Muscle layer of colon (tissue), 2 donors: ENCODE results near the gene TMEM256.

ENCODE experiments used
- H3K27ac ChIP-seq: one replicate; pipeline ENCODE4 v1.7.0; 2013; ENCODE audit warnings: low read depth, mild to moderate bottlenecking, low read length, moderate library complexity
- H3K27me3 ChIP-seq, 2 donors: one replicate each; pipeline ENCODE4 v1.7.0; 2013; ENCODE audit warnings: low read length in 2 of 2, mild to moderate bottlenecking in 2 of 2; ENCODE audit not compliant: insufficient read depth in 2 of 2, control insufficient read depth in 1 of 2
- H3K36me3 ChIP-seq: one replicate; pipeline ENCODE4 v1.7.0; 2013; ENCODE audit warnings: mild to moderate bottlenecking, low read length; ENCODE audit not compliant: insufficient read depth
- H3K4me1 ChIP-seq: one replicate; pipeline ENCODE4 v1.7.0; 2013; ENCODE audit warnings: mild to moderate bottlenecking, low read length; ENCODE audit not compliant: insufficient read depth
- H3K4me3 ChIP-seq, 2 donors: one replicate each; pipeline ENCODE4 v1.7.0; 2013; ENCODE audit warnings: low read length in 2 of 2, low read depth in 1 of 2, mild to moderate bottlenecking in 1 of 2, moderate library complexity in 1 of 2
- H3K9ac ChIP-seq: one replicate; pipeline ENCODE4 v1.7.0; 2013; ENCODE audit warnings: low read length
- H3K9me3 ChIP-seq: one replicate; pipeline ENCODE4 v1.7.0; 2013; ENCODE audit warnings: mild to moderate bottlenecking, low read length
- donor health status: abdominal sarcoma.
- donor health status: Adenocarcinoma of cecum.

Gene TMEM256

DNA sequence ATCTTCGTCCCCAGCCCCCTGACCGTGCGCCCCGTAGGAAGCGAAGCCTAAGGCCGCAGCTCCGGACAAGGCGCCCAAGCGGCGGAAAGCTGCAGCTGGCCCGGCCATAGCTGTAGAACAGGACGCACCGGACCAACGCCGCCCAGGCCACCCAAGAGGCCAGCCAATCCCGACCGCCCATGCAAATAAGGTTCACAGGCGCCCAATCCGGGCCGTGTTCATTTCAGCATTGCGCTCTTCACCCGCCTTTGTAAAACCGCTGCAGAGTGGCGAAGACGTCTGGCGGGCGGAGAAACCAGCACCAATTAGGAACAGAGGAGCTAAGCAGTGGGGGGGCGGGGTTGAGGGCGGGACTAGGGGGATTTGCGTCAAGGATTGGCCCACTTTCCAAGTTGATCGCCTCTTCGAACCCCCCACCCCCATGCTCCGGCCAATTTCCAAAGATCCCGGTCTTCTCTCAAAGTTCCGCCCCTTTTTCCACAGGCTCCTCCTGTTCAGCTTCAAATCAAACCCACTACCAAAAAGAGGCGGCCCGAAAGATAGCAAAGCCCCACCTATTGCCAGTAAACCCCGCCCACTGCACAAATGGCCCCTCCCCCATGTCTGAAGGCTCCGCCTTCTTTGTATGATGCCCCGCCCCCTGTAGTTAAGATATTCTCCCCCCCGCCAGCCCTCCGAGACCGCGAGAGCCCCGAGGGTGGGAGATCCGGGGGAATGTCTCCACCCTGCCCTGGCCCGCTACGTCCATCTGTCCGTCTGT is at the start of gene TMEM256:
Gene TMEM256 (minus strand): TSS at position 121 of the 760 bp plus-strand sequence. CDS start 13 bp downstream, at position 108.
- H3K9me3 ChIP-seq, result no peaks in the 10 kb centered on the region
- peak within 1 kb of the TSS; percentile 93 for H3K27ac ChIP-seq
- H3K36me3 ChIP-seq, result no peaks in the 10 kb centered on the region
- peak within 1 kb of the TSS; percentile 57 for H3K9ac ChIP-seq
- no peaks in the 10 kb centered on the region for H3K27me3 ChIP-seq
- peaks cover 15% of the 10 kb centered on the region for H3K4me1 ChIP-seq
- H3K4me3 ChIP-seq, result peak within 1 kb of the TSS; percentile 77 to 82

DNA sequence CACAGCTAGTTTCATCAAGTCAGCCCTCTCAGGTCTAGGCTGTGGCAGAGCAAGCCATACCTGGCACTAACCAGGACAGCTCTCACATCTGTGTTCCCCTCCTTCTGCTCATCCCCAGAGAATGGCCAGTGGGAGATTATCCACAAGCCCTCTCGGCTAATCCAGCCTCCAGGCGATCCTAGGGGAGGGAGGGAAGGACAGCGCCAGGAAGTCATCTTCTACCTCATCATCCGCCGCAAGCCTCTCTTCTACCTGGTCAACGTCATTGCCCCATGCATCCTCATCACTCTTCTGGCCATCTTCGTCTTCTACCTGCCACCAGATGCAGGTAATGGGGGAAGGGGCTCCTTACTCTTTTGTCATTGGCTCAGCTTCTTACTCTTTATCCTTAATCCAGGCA is 44.6 kb upstream of the TMEM256 start:
- Histone ChIP-seq H3K36me3 (no peaks in the 10 kb centered on the region), H3K27me3 (peaks cover 22 to 35% of the 10 kb centered on the region in 2 donors)

DNA sequence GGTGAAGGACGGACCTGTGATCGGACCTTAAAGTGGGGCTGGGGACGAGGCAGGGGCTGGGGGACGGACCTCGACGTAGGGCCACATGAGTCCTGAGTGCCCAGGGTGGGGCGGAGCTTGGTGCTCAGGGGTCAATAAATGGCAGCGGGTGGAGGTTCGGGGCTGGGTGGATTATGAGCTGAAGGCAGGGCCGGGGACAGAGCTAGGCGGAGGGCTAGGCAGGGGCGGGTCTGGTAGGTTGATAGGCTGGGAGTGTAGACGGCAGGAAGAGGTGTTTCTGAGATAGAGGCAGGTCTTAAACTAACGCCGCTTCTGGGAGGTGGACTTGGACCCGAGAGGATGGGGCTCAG is 41.7 kb upstream of the TMEM256 start:
- no peak overlapping the region for H3K9ac ChIP-seq
- H3K4me1 ChIP-seq, result peaks cover under 1% of the 10 kb centered on the region
- H3K27me3 ChIP-seq, result peaks cover 38 to 60% of the 10 kb centered on the region in 2 donors
- no peak overlapping the region for H3K27ac ChIP-seq
- no peaks in the 10 kb centered on the region for H3K36me3 ChIP-seq
- no peak overlapping the region for H3K4me3 ChIP-seq
- no peaks in the 10 kb centered on the region for H3K9me3 ChIP-seq

More for the DNA sequence above, 44.6 kb upstream of the TMEM256 start:
- Histone ChIP-seq H3K4me1 (no peaks in the 10 kb centered on the region), H3K4me3 (no peak overlapping the region), H3K9me3 (no peaks in the 10 kb centered on the region), H3K9ac (no peak overlapping the region), H3K27ac (no peak overlapping the region)

DNA sequence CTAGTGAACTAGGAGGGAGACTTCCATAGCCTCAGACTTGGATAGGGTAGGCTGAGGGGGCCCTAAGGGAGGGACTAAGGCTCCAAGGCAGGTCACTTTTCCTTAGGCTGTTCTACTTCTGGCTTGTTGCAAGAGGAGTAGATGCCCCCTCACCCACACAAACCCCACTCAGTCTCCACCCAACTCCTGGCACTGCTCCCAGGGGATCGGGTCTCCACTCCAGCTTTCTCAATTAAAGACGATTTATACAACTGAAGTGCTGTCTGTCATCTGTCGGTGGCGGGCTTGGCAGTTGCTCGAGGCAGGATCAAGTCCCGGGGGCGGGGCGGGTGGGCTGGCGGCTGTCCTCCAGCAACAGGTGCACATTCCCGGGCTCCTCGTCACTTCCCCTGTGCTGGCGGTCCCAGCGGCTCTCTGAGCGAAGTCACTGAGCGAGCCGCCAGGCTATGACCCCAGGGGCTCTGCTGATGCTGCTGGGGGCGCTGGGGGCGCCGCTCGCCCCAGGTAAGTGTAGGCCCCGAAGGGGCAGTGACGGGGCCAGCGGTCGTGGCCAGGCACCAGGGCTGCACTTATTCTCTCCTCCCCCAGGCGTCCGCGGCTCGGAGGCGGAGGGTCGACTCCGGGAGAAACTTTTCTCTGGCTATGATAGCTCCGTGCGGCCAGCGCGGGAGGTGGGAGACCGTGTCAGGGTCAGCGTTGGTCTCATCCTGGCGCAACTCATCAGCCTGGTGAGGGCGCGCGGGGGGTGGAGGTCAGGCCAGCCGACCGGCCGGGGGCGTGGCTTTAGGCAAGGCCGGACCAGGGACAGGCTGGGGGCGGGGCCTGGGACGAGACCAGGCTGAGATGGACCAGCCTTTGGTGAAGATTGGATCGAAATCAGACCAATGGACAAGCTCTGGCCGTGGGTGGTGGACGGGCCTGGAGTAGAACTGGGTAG is 41.1 kb upstream of the TMEM256 start, which contains the start of gene CHRNB1:
Gene CHRNB1 (plus strand): TSS at position 380 of the 937 bp plus-strand sequence. CDS start 67 bp downstream, at position 447.
- Histone ChIP-seq H3K36me3 (no peaks in the 10 kb centered on the region), H3K4me1 (peaks cover 7% of the 10 kb centered on the region), H3K4me3 (no peak within 1 kb of the TSS), H3K9ac (no peak within 1 kb of the TSS), H3K27me3 (peaks cover 45 to 66% of the 10 kb centered on the region in 2 donors), H3K27ac (no peak within 1 kb of the TSS), H3K9me3 (no peaks in the 10 kb centered on the region)

DNA sequence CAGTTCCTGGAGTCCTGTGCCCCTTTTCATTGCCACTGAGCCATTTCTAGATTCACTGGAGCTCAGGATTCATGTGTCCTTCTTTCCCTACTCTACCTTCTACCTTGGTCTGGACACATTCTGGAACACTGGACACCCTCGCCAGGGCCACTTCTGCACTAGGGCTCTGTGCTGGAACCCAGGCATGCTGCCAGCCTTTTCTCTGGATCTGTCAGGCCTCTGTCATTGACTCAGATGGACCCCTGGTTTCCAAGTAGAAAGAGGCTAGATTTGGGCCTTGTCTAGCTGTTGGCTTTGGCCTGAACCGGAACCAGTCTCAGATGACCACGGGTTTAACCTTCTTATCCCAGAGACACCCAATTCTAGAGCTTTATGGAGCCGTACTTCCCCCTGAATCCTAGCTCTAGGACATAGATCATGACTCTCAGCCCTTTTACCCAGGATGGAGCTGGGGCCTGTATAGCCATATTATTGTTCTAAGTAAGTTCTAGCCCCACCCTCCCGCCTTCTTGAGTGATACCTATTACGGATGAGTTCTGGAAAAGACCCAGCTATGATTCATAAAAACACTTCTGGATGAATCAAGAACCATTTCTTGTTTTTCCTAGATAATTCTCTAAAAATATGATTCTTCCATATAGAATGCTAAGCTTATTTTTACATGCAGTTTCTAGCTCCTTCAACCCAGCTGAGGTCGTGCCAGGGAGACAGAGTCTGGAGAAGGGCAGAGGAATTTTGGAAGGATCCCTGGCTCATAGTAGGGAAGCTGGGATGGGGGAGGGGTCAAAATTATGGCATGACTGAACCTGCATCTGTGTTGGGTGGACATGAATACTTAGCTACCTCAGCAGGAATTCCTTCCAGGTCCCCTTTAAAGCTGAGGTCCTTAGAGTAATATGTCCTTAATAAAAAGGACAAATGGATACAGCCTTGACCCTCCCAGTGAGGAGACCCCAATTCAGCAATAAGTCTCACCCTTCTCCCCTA is 39.9 kb upstream of the TMEM256 start:
- no peak overlapping the region for H3K4me3 ChIP-seq
- H3K9ac ChIP-seq, result no peak overlapping the region
- peaks cover 15% of the 10 kb centered on the region for H3K4me1 ChIP-seq
- no peaks in the 10 kb centered on the region for H3K36me3 ChIP-seq
- H3K27ac ChIP-seq, result no peak overlapping the region
- peaks cover 55 to 78% of the 10 kb centered on the region in 2 donors for H3K27me3 ChIP-seq
- no peaks in the 10 kb centered on the region for H3K9me3 ChIP-seq

DNA sequence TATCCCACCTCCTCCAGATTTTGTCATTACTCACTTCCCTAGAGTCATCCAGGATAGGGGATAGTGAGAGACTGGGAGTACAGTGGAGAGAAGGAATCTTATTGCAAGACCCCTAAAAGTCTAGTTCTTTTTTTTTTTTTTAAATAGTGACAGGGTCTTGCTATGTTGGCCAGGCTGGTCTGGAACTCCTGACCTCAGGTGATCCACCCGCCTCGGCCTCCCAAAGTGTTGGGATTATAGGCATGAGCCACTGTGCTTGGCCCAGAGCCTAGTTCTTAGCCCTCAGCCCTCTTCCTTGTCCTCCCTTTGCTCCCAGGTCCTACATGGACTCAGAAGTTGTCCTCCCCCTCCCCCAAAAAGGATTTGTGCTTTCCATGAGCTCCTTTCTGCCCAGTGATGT is 38.2 kb upstream of the TMEM256 start:
- no peak overlapping the region for H3K4me3 ChIP-seq
- H3K27me3 ChIP-seq, result peaks cover 61 to 89% of the 10 kb centered on the region in 2 donors
- H3K4me1 ChIP-seq, result peaks cover 26% of the 10 kb centered on the region
- no peak overlapping the region for H3K9ac ChIP-seq
- H3K9me3 ChIP-seq, result no peaks in the 10 kb centered on the region
- H3K27ac ChIP-seq, result no peak overlapping the region
- no peaks in the 10 kb centered on the region for H3K36me3 ChIP-seq

DNA sequence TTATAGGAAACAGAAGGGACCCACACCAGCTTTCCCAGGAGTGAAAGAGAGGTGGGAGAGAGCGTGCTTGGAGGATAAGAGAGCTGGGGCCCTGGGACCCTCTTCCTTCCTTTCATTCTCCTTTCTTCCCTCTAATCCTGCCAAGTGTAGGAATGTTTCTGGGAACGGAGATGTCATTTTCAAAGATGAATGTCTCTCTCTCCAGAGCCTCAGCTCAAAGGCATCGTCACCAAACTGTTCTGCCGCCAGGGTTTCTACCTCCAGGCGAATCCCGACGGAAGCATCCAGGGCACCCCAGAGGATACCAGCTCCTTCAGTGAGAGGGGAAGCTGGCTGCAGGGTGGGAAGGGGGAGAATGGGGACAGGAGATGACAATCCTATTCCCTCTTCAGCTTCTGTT is 37.4 kb upstream of the TMEM256 start:
- no peaks in the 10 kb centered on the region for H3K36me3 ChIP-seq
- H3K9me3 ChIP-seq, result no peaks in the 10 kb centered on the region
- no peak overlapping the region for H3K27ac ChIP-seq
- H3K4me3 ChIP-seq, result no peak overlapping the region
- H3K27me3 ChIP-seq, result peaks cover 59 to 85% of the 10 kb centered on the region in 2 donors
- peaks cover 29% of the 10 kb centered on the region for H3K4me1 ChIP-seq
- no peak overlapping the region for H3K9ac ChIP-seq

DNA sequence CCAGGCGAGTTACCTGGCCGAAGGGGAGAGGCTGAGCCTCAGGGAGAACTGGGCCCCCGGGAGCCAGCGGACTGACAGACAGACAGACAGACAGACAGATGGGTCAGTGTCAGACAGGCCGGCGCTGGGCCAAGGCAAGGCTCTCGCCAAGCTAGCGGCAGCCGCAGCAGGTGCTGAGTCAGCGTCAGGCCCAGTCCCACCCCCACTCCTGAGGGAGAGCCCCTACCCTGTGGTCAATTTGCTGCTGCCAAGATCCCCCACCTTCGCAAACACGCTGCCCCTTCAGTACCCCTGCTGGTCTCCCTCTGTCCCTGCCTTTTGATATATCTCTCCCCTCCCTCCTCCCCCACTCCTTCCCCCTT is 36.9 kb upstream of the TMEM256 start:
- Histone ChIP-seq H3K9ac (no peak overlapping the region), H3K4me3 (no peak overlapping the region), H3K36me3 (no peaks in the 10 kb centered on the region), H3K27me3 (peaks cover 57 to 85% of the 10 kb centered on the region in 2 donors), H3K27ac (no peak overlapping the region), H3K4me1 (peaks cover 31% of the 10 kb centered on the region), H3K9me3 (no peaks in the 10 kb centered on the region)

DNA sequence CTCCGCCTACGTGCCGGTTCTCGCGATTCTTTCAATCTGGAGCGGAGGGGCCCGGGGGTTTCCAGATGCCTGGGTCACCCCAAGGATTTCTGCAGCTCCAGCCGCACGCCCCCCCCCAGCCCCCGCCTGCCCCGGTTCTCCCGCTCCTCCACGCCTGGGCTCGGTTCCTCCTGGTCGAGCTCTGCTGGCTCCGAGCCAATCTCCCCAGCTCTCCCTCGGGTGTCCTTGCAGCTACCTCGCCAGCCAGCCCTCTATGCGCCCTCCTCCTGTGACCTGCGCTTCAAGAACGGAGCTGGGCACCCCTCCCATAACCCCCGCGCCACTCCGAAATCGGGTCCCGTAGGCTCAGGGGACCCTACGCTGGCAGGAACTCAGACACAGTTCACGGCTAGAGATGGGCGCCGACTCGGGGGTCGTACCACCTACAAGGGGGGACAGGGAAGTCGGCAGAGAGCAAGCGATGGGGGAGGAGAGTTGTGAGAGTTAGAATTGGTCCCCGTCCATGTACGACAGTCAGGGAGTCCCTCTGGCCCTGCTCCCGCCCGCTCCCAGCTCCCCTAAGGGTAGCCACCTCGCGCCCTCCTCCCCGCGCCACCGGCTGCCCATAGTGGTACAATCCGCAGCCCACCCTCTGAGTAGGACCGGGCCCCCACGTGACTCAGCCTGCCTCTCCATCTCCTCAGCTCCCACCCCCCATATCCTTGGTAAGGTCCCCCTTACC is 36.4 kb upstream of the TMEM256 start:
- Histone ChIP-seq H3K4me1 (peaks cover 36% of the 10 kb centered on the region), H3K27me3 (peaks cover 57 to 85% of the 10 kb centered on the region in 2 donors), H3K4me3 (peak overlapping the region; percentile 23 to 64), H3K36me3 (no peaks in the 10 kb centered on the region), H3K27ac (no peak overlapping the region), H3K9me3 (no peaks in the 10 kb centered on the region), H3K9ac (no peak overlapping the region)

DNA sequence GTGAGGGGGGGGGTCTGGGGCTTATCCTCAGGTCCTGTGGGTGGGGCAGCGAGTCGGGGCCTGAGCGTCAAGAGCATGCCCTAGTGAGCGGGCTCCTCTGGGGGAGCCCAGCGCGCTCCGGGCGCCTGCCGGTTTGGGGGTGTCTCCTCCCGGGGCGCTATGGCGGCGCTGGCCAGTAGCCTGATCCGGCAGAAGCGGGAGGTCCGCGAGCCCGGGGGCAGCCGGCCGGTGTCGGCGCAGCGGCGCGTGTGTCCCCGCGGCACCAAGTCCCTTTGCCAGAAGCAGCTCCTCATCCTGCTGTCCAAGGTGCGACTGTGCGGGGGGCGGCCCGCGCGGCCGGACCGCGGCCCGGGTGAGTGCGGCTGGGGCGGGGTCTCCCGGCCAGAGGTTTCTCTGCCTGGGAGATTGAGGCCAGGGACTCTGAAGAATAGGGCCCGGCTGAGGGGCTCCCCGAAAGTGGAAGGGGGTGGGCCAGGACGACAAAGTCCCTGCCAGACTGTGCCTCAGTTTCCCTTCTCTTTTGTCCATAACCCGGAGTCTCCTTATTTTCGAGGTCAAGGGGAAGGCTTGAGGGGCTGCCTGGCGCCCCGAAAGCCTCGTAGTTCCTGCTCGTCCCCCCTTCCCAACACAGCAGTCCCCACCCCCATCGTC is 35.7 kb upstream of the TMEM256 start, which contains the start of gene FGF11:
Gene FGF11 (plus strand): TSS at position 51 of the 651 bp plus-strand sequence. CDS start 109 bp downstream, at position 160.
- peak within 1 kb of the TSS; percentile 23 to 64 for H3K4me3 ChIP-seq
- H3K9ac ChIP-seq, result no peak within 1 kb of the TSS
- peaks cover 60 to 87% of the 10 kb centered on the region in 2 donors for H3K27me3 ChIP-seq
- H3K36me3 ChIP-seq, result no peaks in the 10 kb centered on the region
- no peaks in the 10 kb centered on the region for H3K9me3 ChIP-seq
- H3K4me1 ChIP-seq, result peaks cover 38% of the 10 kb centered on the region
- no peak within 1 kb of the TSS for H3K27ac ChIP-seq
